Subcutaneous abdominal adipose tissue (tissue), 5 donors: ENCODE data around the gene UGGT2.
"Not testable (repeated sequence)": the region's sequence is repeated elsewhere in the genome, so short reads cannot be mapped to it uniquely, and the experiment has no call there.

ENCODE experiments used
- H3K27ac ChIP-seq: one replicate; pipeline ENCODE4 v1.7.0; 2013; ENCODE audit warnings: low read depth, mild to moderate bottlenecking, inconsistent platforms, low read length, moderate library complexity
- H3K27me3 ChIP-seq, 5 donors: one replicate each; pipeline ENCODE4 v1.7.0; 2013; ENCODE audit warnings: low read length in 5 of 5, inconsistent platforms in 1 of 5; ENCODE audit not compliant: control insufficient read depth in 5 of 5, insufficient read depth in 4 of 5
- H3K36me3 ChIP-seq, 5 donors: one replicate each; pipeline ENCODE4 v1.7.0; 2013; ENCODE audit warnings: low read length in 5 of 5; ENCODE audit not compliant: control insufficient read depth in 5 of 5, insufficient read depth in 5 of 5
- H3K4me1 ChIP-seq, 5 donors: one replicate each; pipeline ENCODE4 v1.7.0; 2013; ENCODE audit warnings: low read length in 5 of 5, mild to moderate bottlenecking in 3 of 5, moderate library complexity in 1 of 5; ENCODE audit not compliant: control insufficient read depth in 5 of 5, insufficient read depth in 5 of 5
- H3K4me3 ChIP-seq, 5 donors: one replicate each; pipeline ENCODE4 v1.7.0; 2013; ENCODE audit warnings: low read length in 5 of 5, low read depth in 1 of 5
- H3K9ac ChIP-seq, 5 donors: one replicate each; pipeline ENCODE4 v1.7.0; 2013; ENCODE audit warnings: low read length in 5 of 5, mild to moderate bottlenecking in 4 of 5, moderate library complexity in 3 of 5
- H3K9me3 ChIP-seq, 5 donors: one replicate each; pipeline ENCODE4 v1.7.0; 2013; ENCODE audit warnings: low read length in 5 of 5; ENCODE audit not compliant: control insufficient read depth in 5 of 5
- donor health status: healthy.
- donor health status: healthy.
- donor health status: healthy.
- donor health status: healthy.
- donor health status: healthy.

UGGT2 gene

DNA sequence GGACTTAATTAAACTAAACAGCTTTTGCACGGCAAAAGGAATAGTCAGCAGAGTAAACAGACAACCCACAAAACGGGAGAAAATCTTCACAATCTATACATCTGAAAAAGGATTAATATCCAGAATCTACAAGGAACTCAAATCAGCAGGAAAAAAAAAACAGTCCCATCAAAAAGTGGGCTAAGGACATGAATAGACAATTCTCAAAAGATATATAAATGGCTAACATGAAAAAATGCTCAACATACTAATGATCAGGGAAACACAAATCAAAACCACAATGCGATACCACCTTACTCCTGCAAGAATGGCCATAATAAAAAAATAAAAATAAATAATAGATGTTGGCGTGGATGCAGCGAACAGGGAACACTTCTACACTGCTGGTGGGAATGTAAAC lies 1.7 kb downstream of the UGGT2 start:
- H3K36me3 ChIP-seq, H3K27ac ChIP-seq, H3K4me3 ChIP-seq, H3K9ac ChIP-seq, H3K27me3 ChIP-seq, H3K9me3 ChIP-seq: not testable (repeated sequence)
- peaks cover 0 to 17% (median 10%) of the 10 kb centered on the region in 5 donors for H3K4me1 ChIP-seq

DNA sequence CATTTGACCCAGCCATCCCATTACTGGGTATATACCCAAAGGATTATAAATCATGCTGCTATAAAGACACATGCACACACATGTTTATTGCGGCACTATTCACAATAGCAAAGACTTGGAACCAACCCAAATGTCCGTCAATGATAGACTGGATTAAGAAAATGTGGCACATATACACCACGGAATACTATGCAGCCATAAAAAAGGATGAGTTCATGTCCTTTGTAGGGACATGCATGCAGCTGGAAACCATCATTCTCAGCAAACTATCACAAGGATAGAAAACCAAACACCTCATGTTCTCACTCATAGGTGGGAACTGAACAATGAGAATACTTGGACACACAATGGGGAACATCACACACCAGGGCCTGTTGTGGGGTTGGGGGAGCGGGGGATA lies 2.2 kb downstream of the UGGT2 start:
- not testable (repeated sequence) for H3K27me3 ChIP-seq, H3K4me3 ChIP-seq, H3K9me3 ChIP-seq, H3K36me3 ChIP-seq, H3K27ac ChIP-seq, H3K9ac ChIP-seq
- peaks cover 0 to 17% (median 10%) of the 10 kb centered on the region in 5 donors for H3K4me1 ChIP-seq

DNA sequence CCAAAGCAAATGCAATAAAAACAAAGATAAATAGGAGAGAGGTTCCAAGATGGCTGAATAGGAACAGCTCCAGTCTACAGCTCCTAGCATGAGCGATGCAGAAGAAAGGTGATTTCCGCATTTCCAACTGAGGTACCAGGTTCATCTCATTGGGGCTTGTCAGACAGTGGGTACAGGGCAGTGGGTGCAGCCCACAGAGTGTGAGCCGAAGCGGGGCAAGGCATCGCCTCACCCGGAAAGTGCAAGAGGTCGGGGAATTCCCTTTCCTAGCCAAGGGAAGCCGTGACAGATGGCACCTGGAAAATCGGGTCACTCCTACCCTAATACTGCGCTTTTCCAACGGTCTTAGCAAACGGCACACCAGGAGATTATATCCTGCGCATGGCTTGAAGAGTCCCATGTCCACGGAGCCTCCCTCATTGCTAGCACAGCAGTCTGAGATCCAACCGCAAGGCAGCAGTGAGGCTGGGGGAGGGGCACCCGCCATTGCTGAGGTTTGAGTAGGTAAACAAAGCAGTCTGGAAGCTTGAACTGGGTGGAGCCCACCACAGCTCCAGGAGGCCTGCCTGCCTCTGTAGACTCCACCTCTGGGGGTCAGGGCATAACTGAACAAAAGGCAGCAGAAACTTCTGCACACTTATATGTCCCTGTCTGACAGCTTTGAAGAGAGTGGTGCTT lies 6.6 kb downstream of the UGGT2 start:
- not testable (repeated sequence) for H3K27ac ChIP-seq, H3K36me3 ChIP-seq, H3K9me3 ChIP-seq, H3K4me3 ChIP-seq, H3K27me3 ChIP-seq, H3K9ac ChIP-seq, H3K4me1 ChIP-seq

DNA sequence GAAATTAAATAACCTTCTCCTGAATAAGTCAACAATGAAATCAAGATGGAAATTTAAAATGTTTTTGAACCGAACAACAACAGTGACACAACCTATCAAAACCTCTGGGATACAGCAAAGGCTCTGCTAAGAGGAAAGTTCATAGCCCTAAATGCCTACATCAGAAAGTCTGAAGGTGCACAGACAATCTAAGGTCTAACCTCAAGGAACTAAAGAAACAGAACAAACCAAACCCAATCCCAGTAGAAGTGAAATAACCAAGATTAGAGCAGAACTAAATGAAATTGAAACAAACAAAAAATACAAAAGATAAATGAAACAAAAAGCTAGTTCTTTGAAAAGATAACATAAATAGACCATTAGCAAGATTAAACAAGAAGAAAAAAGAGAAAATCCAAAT lies 9.0 kb downstream of the UGGT2 start:
- Histone ChIP-seq H3K4me1 (peaks cover 0 to 6% (median 0%) of the 10 kb centered on the region in 5 donors), H3K27me3 (no peaks in the 10 kb centered on the region), H3K27ac (no peak overlapping the region), H3K4me3 (no peak overlapping the region), H3K9me3 (peaks cover 0 to 5% (median 0%) of the 10 kb centered on the region in 5 donors), H3K9ac (no peak overlapping the region), H3K36me3 (peaks cover 0 to 4% (median 0%) of the 10 kb centered on the region in 5 donors)

DNA sequence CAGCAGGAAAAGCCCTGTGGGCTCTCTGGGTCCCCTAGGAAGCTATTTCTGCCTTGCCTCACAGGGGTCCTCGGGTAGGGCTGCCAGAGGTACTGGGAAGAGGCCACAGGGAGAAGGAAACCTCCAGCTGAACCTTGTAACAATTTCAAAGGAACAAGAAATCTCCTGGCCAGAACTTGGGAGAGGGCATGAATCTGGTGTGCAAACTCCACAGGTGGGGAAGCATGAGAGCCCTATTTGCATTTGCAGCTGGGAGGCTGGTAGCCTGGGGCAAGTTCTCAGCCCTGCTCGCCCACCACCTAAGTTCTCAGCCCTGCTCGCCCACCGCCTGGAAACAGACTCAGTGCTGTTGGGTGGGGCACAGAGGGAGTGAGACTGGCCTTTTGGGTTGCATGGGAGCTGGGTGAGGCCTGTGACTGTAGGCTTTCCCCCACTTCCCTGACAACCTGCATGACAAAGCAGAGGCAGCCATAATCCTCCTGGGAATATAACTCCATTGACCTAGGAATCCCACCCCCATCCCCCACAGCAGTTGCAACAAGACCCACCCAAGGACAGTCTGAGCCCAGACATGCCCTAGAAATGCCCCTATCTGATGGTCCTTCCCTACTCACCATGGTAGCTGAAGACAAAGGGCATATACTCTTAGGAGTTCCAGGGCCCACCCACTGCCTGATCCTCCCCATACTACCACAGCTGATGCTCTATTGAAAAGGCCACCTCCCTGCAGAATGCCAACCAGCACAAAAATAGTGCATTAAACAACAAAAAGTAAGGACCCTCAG lies 11.7 kb downstream of the UGGT2 start:
- peaks cover 0 to 4% (median 0%) of the 10 kb centered on the region in 5 donors for H3K36me3 ChIP-seq
- no peaks in the 10 kb centered on the region for H3K27me3 ChIP-seq
- H3K9me3 ChIP-seq: peaks cover 0 to 3% (median 0%) of the 10 kb centered on the region in 5 donors
- H3K4me1 ChIP-seq: peaks cover 0 to 6% (median 0%) of the 10 kb centered on the region in 5 donors
- H3K9ac ChIP-seq: peak overlapping the region in 1 of 5 donors; percentile 38
- no peak overlapping the region for H3K27ac ChIP-seq
- H3K4me3 ChIP-seq: no peak overlapping the region

DNA sequence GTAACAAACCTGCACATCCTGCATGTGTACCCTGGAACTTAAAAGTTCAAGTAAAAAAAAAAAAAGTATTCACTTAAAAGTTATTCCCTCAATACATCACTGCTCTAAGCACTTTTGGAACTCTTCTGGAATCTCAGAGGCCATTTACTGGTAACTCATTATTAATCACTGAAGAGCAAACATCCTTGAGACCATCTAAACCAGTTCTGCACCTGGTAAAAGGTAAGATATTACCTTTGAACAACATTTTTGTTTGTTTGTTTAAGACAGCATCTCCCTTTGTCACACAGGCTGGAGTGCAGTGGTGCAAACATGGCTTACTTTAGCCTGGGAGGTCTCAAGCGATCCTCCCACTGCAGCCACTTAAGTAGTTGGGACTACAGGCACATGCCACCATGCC lies 16.7 kb downstream of the UGGT2 start:
- Histone ChIP-seq H3K4me1 (peaks cover 0 to 6% (median 0%) of the 10 kb centered on the region in 5 donors), H3K36me3 (peaks cover 0 to 4% (median 0%) of the 10 kb centered on the region in 5 donors), H3K27ac (no peak overlapping the region), H3K9me3 (peaks cover 0 to 6% (median 0%) of the 10 kb centered on the region in 5 donors), H3K27me3 (no peaks in the 10 kb centered on the region), H3K9ac (no peak overlapping the region), H3K4me3 (no peak overlapping the region)

DNA sequence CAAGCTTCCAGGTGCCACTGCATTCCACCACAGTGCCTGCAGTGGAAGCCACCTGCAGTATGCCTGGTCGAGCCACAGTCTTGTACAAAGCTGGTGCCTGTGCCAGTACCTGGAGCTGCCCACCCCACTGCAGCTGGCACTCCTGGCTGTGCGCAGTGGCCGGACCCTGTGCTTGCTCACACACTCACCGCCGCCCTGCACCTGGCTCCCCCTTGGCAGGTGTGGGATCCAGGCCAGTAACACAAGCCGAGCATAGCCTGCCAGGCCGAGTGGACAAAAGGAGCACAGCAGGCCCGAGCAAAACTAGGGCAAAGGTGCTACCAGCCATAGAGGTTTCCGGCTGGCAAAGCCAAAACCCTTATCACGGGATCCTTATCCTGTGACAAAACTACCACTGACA lies 18.5 kb downstream of the UGGT2 start:
- peaks cover 0 to 6% (median 0%) of the 10 kb centered on the region in 5 donors for H3K9me3 ChIP-seq
- H3K4me3 ChIP-seq: no peak overlapping the region
- no peak overlapping the region for H3K9ac ChIP-seq
- no peaks in the 10 kb centered on the region for H3K4me1 ChIP-seq
- H3K27me3 ChIP-seq: no peaks in the 10 kb centered on the region
- peaks cover 0 to under 1% (median 0%) of the 10 kb centered on the region in 5 donors for H3K36me3 ChIP-seq
- H3K27ac ChIP-seq: no peak overlapping the region

DNA sequence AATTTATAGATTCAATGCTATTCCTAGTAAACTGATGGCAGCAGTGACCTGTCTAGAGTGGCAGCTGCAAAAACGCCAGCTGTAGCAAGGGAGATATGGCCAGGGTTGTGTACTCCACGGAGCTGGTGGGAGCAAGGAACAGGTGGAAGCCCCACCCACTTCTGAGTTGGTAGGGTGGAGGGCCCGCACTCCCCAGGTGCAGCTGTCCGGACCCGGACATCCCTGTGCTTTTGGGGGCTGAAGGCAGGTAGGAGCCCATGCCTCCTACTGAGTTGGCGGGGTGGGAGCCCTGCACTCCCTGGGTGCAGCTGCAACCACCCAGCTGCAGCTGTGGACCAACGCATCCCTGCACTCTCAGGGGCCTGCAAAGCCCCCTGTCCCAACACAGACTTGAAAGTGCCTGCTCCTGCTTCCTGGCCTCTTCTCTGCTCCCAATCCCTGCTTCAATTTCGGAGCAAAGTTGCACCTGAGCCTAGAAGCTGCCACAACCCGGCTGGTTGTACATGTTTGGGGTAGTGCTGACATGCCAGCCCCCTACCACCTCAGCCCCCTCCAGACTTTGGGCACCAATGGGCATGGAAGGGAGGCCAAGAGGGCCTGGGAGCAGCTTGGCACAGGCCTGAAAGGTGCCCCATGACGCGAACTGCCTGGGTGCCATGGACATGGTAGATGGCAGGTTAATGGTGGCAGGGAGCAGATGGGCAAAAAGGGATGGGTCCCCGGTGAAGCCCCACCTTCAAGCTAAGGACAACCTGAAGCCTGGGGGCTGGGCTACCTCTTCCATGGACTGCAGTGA lies 19.8 kb downstream of the UGGT2 start:
- Histone ChIP-seq H3K27me3 (no peaks in the 10 kb centered on the region), H3K9me3 (peaks cover 0 to 6% (median 0%) of the 10 kb centered on the region in 5 donors), H3K36me3 (no peaks in the 10 kb centered on the region), H3K4me3 (no peak overlapping the region), H3K4me1 (no peaks in the 10 kb centered on the region), H3K27ac (no peak overlapping the region), H3K9ac (no peak overlapping the region)

DNA sequence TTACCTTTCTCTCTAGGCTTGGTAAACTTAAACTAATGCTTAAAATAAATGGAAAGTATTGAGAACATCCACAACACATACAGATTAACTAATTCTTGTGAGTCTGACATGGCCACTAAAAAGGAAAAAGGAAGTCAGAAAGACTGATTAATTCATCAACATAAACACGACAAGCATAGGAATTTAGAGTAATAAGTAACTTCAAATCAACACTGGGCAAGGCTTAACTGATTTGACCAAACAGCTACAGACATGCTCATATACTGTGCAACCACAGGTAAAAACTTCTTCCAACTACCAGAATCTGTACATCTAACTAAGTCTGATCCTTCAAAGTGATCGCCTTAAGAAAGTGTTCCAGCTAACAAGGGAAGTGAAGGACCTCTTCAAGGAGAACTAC lies 20.5 kb downstream of the UGGT2 start:
- no peak overlapping the region for H3K27ac ChIP-seq

DNA sequence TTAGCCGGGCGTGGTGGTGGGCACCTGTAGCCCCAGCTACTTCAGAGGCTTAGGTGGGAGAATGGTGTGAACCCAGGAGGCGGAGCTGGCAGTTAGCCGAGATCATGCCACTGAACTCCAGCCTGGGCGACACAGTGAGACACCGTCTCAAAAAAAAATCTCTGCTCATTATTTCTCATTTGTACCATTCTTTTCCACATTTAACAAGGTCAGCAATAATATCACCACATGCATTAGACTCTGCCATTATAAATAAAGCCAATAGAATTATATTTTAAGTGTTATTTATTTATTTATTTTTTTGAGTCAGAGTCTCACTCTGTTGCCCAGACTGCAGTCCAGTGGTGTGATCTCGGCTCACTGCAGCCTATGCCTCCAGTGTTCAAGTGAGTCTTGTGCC lies 24.2 kb downstream of the UGGT2 start:
- Histone ChIP-seq H3K9ac (no peak overlapping the region), H3K9me3 (peaks cover 0 to 4% (median 0%) of the 10 kb centered on the region in 5 donors), H3K27ac (no peak overlapping the region), H3K27me3 (no peaks in the 10 kb centered on the region), H3K36me3 (peaks cover 0 to 7% (median 0%) of the 10 kb centered on the region in 5 donors), H3K4me1 (no peaks in the 10 kb centered on the region), H3K4me3 (no peak overlapping the region)

More for the DNA sequence above, 20.5 kb downstream of the UGGT2 start:
- H3K4me1 ChIP-seq: no peaks in the 10 kb centered on the region
- no peaks in the 10 kb centered on the region for H3K27me3 ChIP-seq
- no peaks in the 10 kb centered on the region for H3K36me3 ChIP-seq
- no peak overlapping the region for H3K4me3 ChIP-seq
- no peak overlapping the region for H3K9ac ChIP-seq
- peaks cover 0 to 6% (median 0%) of the 10 kb centered on the region in 5 donors for H3K9me3 ChIP-seq
